ENCODE data around the gene ADORA2B. TPM values are rescaled to one million over a fixed set of nuclear protein-coding genes. Genes with fewer than 3 reads are reported as not detected.
A peak's percentile ranks its signal among the peaks of the same experiment; 100 is the strongest.
"Not testable (repeated sequence)": the region's sequence is repeated elsewhere in the genome, so short reads cannot be mapped to it uniquely, and the experiment has no call there.

Gene ADORA2B
- total and polyA plus RNA-seq, 2 experiments from 2014 or later, result 10.3 to 13.7 TPM

GRCh38 chr17:15929941-15930340 lies 15.0 kb upstream of the ADORA2B start:
- H3K4me3 ChIP-seq, result no peak overlapping the region
- H3K27me3 ChIP-seq (replicated peaks; ENCODE audit: insufficient read depth), result 0 out of 2 replicates have a peak, but pooled peaks cover 12% of the 10 kb centered on the region
- H3K4me1 ChIP-seq (ENCODE audit: insufficient read depth), result no peaks in the 10 kb centered on the region
- H3K9me3 ChIP-seq (ENCODE audit: low read depth), result no peaks in the 10 kb centered on the region
- TF ChIP-seq EZH2phosphoT487 (IDR thresholded peaks at IDR 0.05; ENCODE audit: insufficient read depth, low read depth), result no peak
- TF ChIP-seq EZH2 (IDR thresholded peaks at IDR 0.05; ENCODE audit: insufficient read depth, poor library complexity, severe bottlenecking), result no peak
- no peaks in the 10 kb centered on the region for H3K79me2 ChIP-seq (ENCODE audit: insufficient read depth)
- no peaks in the 10 kb centered on the region for H3F3A ChIP-seq (ENCODE audit: insufficient read depth)
- in situ Hi-C loops (cut with MboI), result no loop called here
- no peak for DNase-seq
- H3K27ac ChIP-seq, result no peak overlapping the region
- 34 to 43% methylated on average over 4 of the region's 4 CpGs for WGBS, 2 experiments (ENCODE audit: low coverage in 1 of 2, low lambda C conversion rate in 2 of 2, missing lambda C conversion rate in 2 of 2)
- no peaks in the 10 kb centered on the region for H3K36me3 ChIP-seq (ENCODE audit: low read depth)
- no peak overlapping the region for H2AFZ ChIP-seq
- H3K4me2 ChIP-seq (ENCODE audit: unreplicated experiment), result no peak overlapping the region
- H3K9ac ChIP-seq, result no peak overlapping the region
- no peaks in the 10 kb centered on the region for H4K20me1 ChIP-seq (ENCODE audit: insufficient read depth)
- H3K9me2 ChIP-seq (ENCODE audit: insufficient read depth), result no peaks in the 10 kb centered on the region

GRCh38 chr17:15930426-15930825 lies 14.5 kb upstream of the ADORA2B start:
- no peak overlapping the region for H3K27ac ChIP-seq
- no peak overlapping the region for H3K4me2 ChIP-seq (ENCODE audit: unreplicated experiment)
- H3K27me3 ChIP-seq (replicated peaks; ENCODE audit: insufficient read depth), result 0 out of 2 replicates have a peak, but pooled peaks cover 12% of the 10 kb centered on the region
- no peaks in the 10 kb centered on the region for H4K20me1 ChIP-seq (ENCODE audit: insufficient read depth)
- DNase-seq, result peak; percentile 33
- H3F3A ChIP-seq (ENCODE audit: insufficient read depth), result no peaks in the 10 kb centered on the region
- H3K9ac ChIP-seq, result no peak overlapping the region
- no peaks in the 10 kb centered on the region for H3K79me2 ChIP-seq (ENCODE audit: insufficient read depth)
- TF ChIP-seq EZH2phosphoT487 (IDR thresholded peaks at IDR 0.05; ENCODE audit: insufficient read depth, low read depth) (no peak), EZH2 (IDR thresholded peaks at IDR 0.05; ENCODE audit: insufficient read depth, poor library complexity, severe bottlenecking) (no peak)
- no peaks in the 10 kb centered on the region for H3K9me2 ChIP-seq (ENCODE audit: insufficient read depth)
- no peak overlapping the region for H3K4me3 ChIP-seq
- H2AFZ ChIP-seq, result no peak overlapping the region
- H3K4me1 ChIP-seq (ENCODE audit: insufficient read depth), result no peaks in the 10 kb centered on the region
- in situ Hi-C loops (cut with MboI), result no loop called here
- H3K36me3 ChIP-seq (ENCODE audit: low read depth), result no peaks in the 10 kb centered on the region
- 47 to 49% methylated on average over 6 of the region's 6 CpGs for WGBS, 2 experiments (ENCODE audit: low coverage in 1 of 2, low lambda C conversion rate in 2 of 2, missing lambda C conversion rate in 2 of 2)
- no peaks in the 10 kb centered on the region for H3K9me3 ChIP-seq (ENCODE audit: low read depth)

DNA sequence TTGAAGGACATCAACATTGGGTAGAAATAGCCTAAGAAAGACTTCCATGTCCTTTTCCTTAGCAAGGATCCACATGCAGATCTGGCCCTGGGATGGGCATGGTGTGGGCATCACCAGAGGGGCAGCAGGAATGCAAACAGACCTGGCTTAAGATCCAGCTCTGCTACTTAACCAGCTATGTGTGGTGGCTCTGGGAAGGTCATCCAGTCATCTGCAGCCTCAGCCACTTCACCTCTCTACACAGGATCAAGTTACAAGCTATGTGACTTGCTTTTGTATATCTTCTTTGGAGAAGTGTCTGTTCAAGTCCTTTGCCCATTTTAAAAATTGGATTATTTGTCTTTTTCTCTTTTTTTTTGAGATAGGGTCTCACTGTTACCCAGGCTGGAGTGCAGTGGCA lies 13.5 kb upstream of the ADORA2B start:
- no peaks in the 10 kb centered on the region for H3F3A ChIP-seq (ENCODE audit: insufficient read depth)
- no peak overlapping the region for H3K4me3 ChIP-seq
- no peaks in the 10 kb centered on the region for H3K9me2 ChIP-seq (ENCODE audit: insufficient read depth)
- H3K27me3 ChIP-seq (replicated peaks; ENCODE audit: insufficient read depth), result 0 out of 2 replicates have a peak, but pooled peaks cover 12% of the 10 kb centered on the region
- H3K36me3 ChIP-seq (ENCODE audit: low read depth), result no peaks in the 10 kb centered on the region
- no peaks in the 10 kb centered on the region for H3K9me3 ChIP-seq (ENCODE audit: low read depth)
- in situ Hi-C loops (cut with MboI), result no loop called here
- DNase-seq, result no peak
- no peaks in the 10 kb centered on the region for H3K79me2 ChIP-seq (ENCODE audit: insufficient read depth)
- no peak overlapping the region for H2AFZ ChIP-seq
- no peak overlapping the region for H3K9ac ChIP-seq
- no peaks in the 10 kb centered on the region for H4K20me1 ChIP-seq (ENCODE audit: insufficient read depth)
- H3K4me2 ChIP-seq (ENCODE audit: unreplicated experiment), result no peak overlapping the region
- TF ChIP-seq EZH2phosphoT487 (IDR thresholded peaks at IDR 0.05; ENCODE audit: insufficient read depth, low read depth) (no peak), EZH2 (IDR thresholded peaks at IDR 0.05; ENCODE audit: insufficient read depth, poor library complexity, severe bottlenecking) (no peak)
- H3K4me1 ChIP-seq (ENCODE audit: insufficient read depth), result no peaks in the 10 kb centered on the region
- H3K27ac ChIP-seq, result no peak overlapping the region

GRCh38 chr17:15934866-15935265 lies 10.1 kb upstream of the ADORA2B start:
- H3K4me1 ChIP-seq (ENCODE audit: insufficient read depth), result no peaks in the 10 kb centered on the region
- TF ChIP-seq EZH2 (IDR thresholded peaks at IDR 0.05; ENCODE audit: insufficient read depth, poor library complexity, severe bottlenecking), result no peak
- H3K9me2 ChIP-seq (ENCODE audit: insufficient read depth), result no peaks in the 10 kb centered on the region
- H3K9ac ChIP-seq, result no peak overlapping the region
- H3K79me2 ChIP-seq (ENCODE audit: insufficient read depth), result no peaks in the 10 kb centered on the region
- no peak overlapping the region for H3K27ac ChIP-seq
- no peak overlapping the region for H2AFZ ChIP-seq
- H3K9me3 ChIP-seq (ENCODE audit: low read depth), result no peaks in the 10 kb centered on the region
- no peaks in the 10 kb centered on the region for H3F3A ChIP-seq (ENCODE audit: insufficient read depth)
- no peaks in the 10 kb centered on the region for H3K36me3 ChIP-seq (ENCODE audit: low read depth)
- no peak overlapping the region for H3K4me3 ChIP-seq
- no peaks in the 10 kb centered on the region for H4K20me1 ChIP-seq (ENCODE audit: insufficient read depth)
- H3K4me2 ChIP-seq (ENCODE audit: unreplicated experiment), result no peak overlapping the region
- in situ Hi-C loops (cut with MboI), result no loop called here
- WGBS, 2 experiments (ENCODE audit: low coverage in 1 of 2, low lambda C conversion rate in 2 of 2, missing lambda C conversion rate in 2 of 2), result 87% methylated on average over 5 of the region's 5 CpGs
- no peaks in the 10 kb centered on the region for H3K27me3 ChIP-seq (replicated peaks; ENCODE audit: insufficient read depth)
- DNase-seq, result no peak

- no peaks in the 10 kb centered on the region for H3K27me3 ChIP-seq (replicated peaks; ENCODE audit: insufficient read depth)
- no peaks in the 10 kb centered on the region for H3K9me3 ChIP-seq (ENCODE audit: low read depth)
- H3K27ac ChIP-seq, result no peak overlapping the region
- no peak overlapping the region for H2AFZ ChIP-seq
- H3K4me3 ChIP-seq, result no peak overlapping the region
- no peak overlapping the region for H3K4me2 ChIP-seq (ENCODE audit: unreplicated experiment)
- TF ChIP-seq EZH2phosphoT487 (IDR thresholded peaks at IDR 0.05; ENCODE audit: insufficient read depth, low read depth) (no peak), EZH2 (IDR thresholded peaks at IDR 0.05; ENCODE audit: insufficient read depth, poor library complexity, severe bottlenecking) (no peak)
- H3K9ac ChIP-seq, result no peak overlapping the region
- whole genome bisulfite sequencing, 2 experiments (ENCODE audit: low coverage in 1 of 2, low lambda C conversion rate in 2 of 2, missing lambda C conversion rate in 2 of 2), result 88 to 92% methylated on average over 7 of the region's 7 CpGs
- in situ Hi-C loops (cut with MboI), result no loop called here
- H3K9me2 ChIP-seq (ENCODE audit: insufficient read depth), result no peaks in the 10 kb centered on the region
- no peaks in the 10 kb centered on the region for H3K36me3 ChIP-seq (ENCODE audit: low read depth)
- DNase-seq, result no peak
- no peaks in the 10 kb centered on the region for H3K79me2 ChIP-seq (ENCODE audit: insufficient read depth)
- no peaks in the 10 kb centered on the region for H3K4me1 ChIP-seq (ENCODE audit: insufficient read depth)
- no peaks in the 10 kb centered on the region for H4K20me1 ChIP-seq (ENCODE audit: insufficient read depth)
- no peaks in the 10 kb centered on the region for H3F3A ChIP-seq (ENCODE audit: insufficient read depth)
These were observed 9.0 kb upstream of the ADORA2B start for GRCh38 chr17:15935891-15936290.

GRCh38 chr17:15936481-15936880 lies 8.4 kb upstream of the ADORA2B start:
- H3K9ac ChIP-seq; H3K9me3 ChIP-seq (ENCODE audit: low read depth); H3K4me1 ChIP-seq (ENCODE audit: insufficient read depth); H3K27ac ChIP-seq; H3F3A ChIP-seq (ENCODE audit: insufficient read depth); H4K20me1 ChIP-seq (ENCODE audit: insufficient read depth); H3K79me2 ChIP-seq (ENCODE audit: insufficient read depth); DNase-seq; H3K36me3 ChIP-seq (ENCODE audit: low read depth); H2AFZ ChIP-seq; H3K27me3 ChIP-seq (replicated peaks; ENCODE audit: insufficient read depth); in situ Hi-C loops (cut with MboI); H3K4me3 ChIP-seq; H3K9me2 ChIP-seq (ENCODE audit: insufficient read depth); H3K4me2 ChIP-seq (ENCODE audit: unreplicated experiment): not testable (repeated sequence)
- 94 to 96% methylated on average over 4 of the region's 4 CpGs for WGBS, 2 experiments (ENCODE audit: low coverage in 1 of 2, low lambda C conversion rate in 2 of 2, missing lambda C conversion rate in 2 of 2)

All from GM23248 (cell line).